T-cell (primary cell): Measurements from ENCODE around the gene ALDH16A1. TPM values are rescaled to one million over a fixed set of nuclear protein-coding genes. Genes with fewer than 3 reads are reported as not detected.
"Not testable (repeated sequence)": the region's sequence is repeated elsewhere in the genome, so short reads cannot be mapped to it uniquely, and the experiment has no call there.

Source experiments
- ATAC-seq, 4 experiments: fragments of 200-7000 bp in 3 of 4; fragments of 150-1000 bp in 1 of 4; cut with Tn5 transposase; replicated peaks in 1 of 4; 1 replicate in 3 of 4; 2 replicates in 1 of 4; pipeline ENCODE4 v1.10.0; 2021; ENCODE audit warnings: moderate library complexity in 3 of 4, mild to moderate bottlenecking in 2 of 4, moderate number of reproducible peaks in 1 of 4
- CTCF ChIA-PET, 2 donors: fragments of 300-600 bp; sonication (Branson Sonifier 250); formaldehyde crosslinking; loops; one replicate each; lab custom pipeline; 2022; ENCODE audit warnings: antibody characterized with exemption in 2 of 2; lab: Charles Lee
- POLR2A ChIA-PET, 2 donors: fragments of 300-600 bp; sonication (Branson Sonifier 250); formaldehyde crosslinking; loops; one replicate each; lab custom pipeline; 2022; ENCODE audit warnings: antibody characterized with exemption in 2 of 2; lab: Charles Lee
- DNase-seq, 35 experiments: peaks; one replicate each; pipeline versions ENCODE4 v3.0.0 to v3.0.0-alpha.2; 2013 to 2023
- H3K27ac ChIP-seq: one replicate; pipeline ENCODE4 v1.5.1; 2013; ENCODE audit warnings: low read length
- H3K27me3 ChIP-seq, 2 experiments: replicated peaks in 1 of 2; 1 replicate in 1 of 2; 2 replicates in 1 of 2; pipeline versions ENCODE4 v1.6.1 to v1.7.0; 2013; ENCODE audit warnings: low read length in 1 of 2, mixed read lengths in 1 of 2; ENCODE audit not compliant: control insufficient read depth in 2 of 2, insufficient read depth in 2 of 2; ENCODE audit errors: extremely low read depth in 1 of 2
- H3K36me3 ChIP-seq, 2 donors: 1 replicate in 1 of 2; 2 replicates in 1 of 2; pipeline versions ENCODE4 v1.6.1 to v1.7.0; 2013; ENCODE audit warnings: low read length in 1 of 2; ENCODE audit not compliant: control insufficient read depth in 2 of 2, insufficient read depth in 1 of 2; ENCODE audit errors: extremely low read depth in 1 of 2
- H3K4me1 ChIP-seq, 2 experiments: 1 replicate in 1 of 2; 2 replicates in 1 of 2; pipeline versions ENCODE4 v1.6.1 to v1.7.0; 2013; ENCODE audit warnings: low read length in 2 of 2, mixed read lengths in 1 of 2; ENCODE audit not compliant: insufficient read depth in 2 of 2, control insufficient read depth in 1 of 2; ENCODE audit errors: extremely low read depth in 1 of 2
- H3K4me3 ChIP-seq, 2 donors: 1 replicate in 1 of 2; 2 replicates in 1 of 2; pipeline versions ENCODE4 v1.5.1 to v1.7.0; 2013; ENCODE audit warnings: mild to moderate bottlenecking in 2 of 2, low read length in 1 of 2, moderate library complexity in 1 of 2; ENCODE audit not compliant: control insufficient read depth in 1 of 2; ENCODE audit errors: extremely low read depth in 1 of 2
- H3K9me3 ChIP-seq: 2 replicates; pipeline ENCODE4 v1.7.0; 2013
- H3K27ac Mint-ChIP-seq, 2 donors: one replicate each; pipeline ENCODE4 v1.8.0; 2020 to 2021; ENCODE audit warnings: mild to moderate bottlenecking in 2 of 2, mixed read lengths in 2 of 2
- H3K27me3 Mint-ChIP-seq, 2 donors: one replicate each; pipeline ENCODE4 v1.8.0; 2021 to 2022; ENCODE audit warnings: mixed read lengths in 2 of 2
- H3K36me3 Mint-ChIP-seq: one replicate; pipeline ENCODE4 v1.8.0; 2021; ENCODE audit warnings: mixed read lengths
- H3K4me1 Mint-ChIP-seq, 3 donors: one replicate each; pipeline ENCODE4 v1.8.0; 2020 to 2022; ENCODE audit warnings: mixed read lengths in 3 of 3, mild to moderate bottlenecking in 1 of 3
- H3K4me3 Mint-ChIP-seq, 3 donors: one replicate each; pipeline ENCODE4 v1.8.0; 2020 to 2022; ENCODE audit warnings: mild to moderate bottlenecking in 3 of 3, mixed read lengths in 3 of 3, moderate library complexity in 3 of 3
- H3K9me3 Mint-ChIP-seq, 3 donors: one replicate each; pipeline ENCODE4 v1.8.0; 2020 to 2022; ENCODE audit warnings: mixed read lengths in 3 of 3
- WGBS: methylation state at CpG from one replicate; pipeline ENCODE4 v1.1.5; 2013; ENCODE audit warnings: missing lambda C conversion rate; ENCODE audit not compliant: insufficient coverage; 5-methylcytosine and 5-hydroxymethylcytosine counted together
- total RNA-seq, 35 experiments: library from RNA in 6 of 35; stranded (reverse) in 6 of 35; fragments of 120-200 nt in 1 of 35; gene quantifications; one replicate each; pipeline versions ENCODE4 v1.2.1 to v1.2.4 and lab custom pipeline; 2013 to 2026

ALDH16A1 gene
- total RNA-seq, 5 donors from 2014 or later (not counting 1 experiment from before 2014, with no cell fraction given) = 32.8 to 57.2 (median 46.3) TPM

DNA sequence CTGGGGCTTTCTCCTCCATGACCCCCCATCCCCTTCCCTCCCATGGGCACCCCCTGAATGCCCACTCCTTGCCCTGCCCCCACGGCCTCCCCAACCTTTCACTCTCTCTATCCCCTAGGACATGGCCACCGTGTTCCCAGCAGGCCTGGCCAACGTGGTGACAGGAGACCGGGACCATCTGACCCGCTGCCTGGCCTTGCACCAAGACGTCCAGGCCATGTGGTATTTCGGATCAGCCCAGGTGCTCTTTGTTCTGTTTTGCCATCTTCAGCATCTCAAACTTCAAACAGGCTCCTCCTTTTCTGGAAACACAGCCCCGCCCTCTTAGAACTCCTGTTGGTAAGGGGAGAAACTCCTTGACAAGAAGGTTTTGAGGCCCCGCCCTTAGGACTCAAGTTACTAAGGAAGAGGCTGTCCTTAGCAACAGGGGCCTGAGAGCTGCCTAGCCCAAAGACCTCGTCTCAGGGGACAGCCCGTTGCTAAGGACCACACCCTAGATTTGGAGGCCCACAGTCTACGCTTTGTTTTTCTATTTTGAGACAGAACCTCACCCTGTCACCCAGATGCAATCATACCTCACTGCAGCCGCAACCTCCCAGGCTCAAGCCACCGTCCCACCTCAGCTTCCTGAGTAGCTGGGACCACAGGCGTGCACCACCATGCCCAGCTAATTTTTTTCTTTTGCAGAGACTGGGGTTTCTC, 15.9 kb downstream of the ALDH16A1 start:
- Mint-ChIP-seq H3K9me3 (no peaks in the 10 kb centered on the region), H3K4me3 (peak overlapping the region; percentile 75 to 84 (median 76)), H3K4me1 (peaks cover 41 to 59% (median 46%) of the 10 kb centered on the region in 3 donors), H3K27me3 (no peaks in the 10 kb centered on the region), H3K36me3 (peaks cover 4% of the 10 kb centered on the region), H3K27ac (peak overlapping the region; percentile 100)
- Histone ChIP-seq H3K4me3 (peak overlapping the region; percentile 13 to 25), H3K27ac (peak overlapping the region; percentile 98), H3K4me1 (peaks cover 41 to 86% of the 10 kb centered on the region in 2 experiments), H3K27me3 (no peaks in the 10 kb centered on the region), H3K36me3 (peaks cover 0 to 28% of the 10 kb centered on the region in 2 donors), H3K9me3 (no peaks in the 10 kb centered on the region)
- 30% methylated on average over 13 of the region's 15 CpGs for WGBS
- ChIA-PET POLR2A (interaction anchor here (0.6 to 2.4 kb wide), 5 partner anchors 15 to 92 kb away, joined by 3 to 11 read pairs (median 4); partner anchors contain the start of gene ALDH16A1 (in 2 of the 2)), CTCF (interaction anchor here in 1 of 2 donors (0.6 to 1.3 kb wide), 5 partner anchors 16 to 121 kb away, joined by 3 to 6 read pairs (median 4); partner anchors contain the start of genes ALDH16A1 and PIH1D1)
- DNase-seq = peak; percentile 66 to 96 (median 88)
- ATAC-seq = peak; percentile 80 to 83 (median 81)

- no peaks in the 10 kb centered on the region for H3K27me3 Mint-ChIP-seq
- Histone ChIP-seq H3K4me3 (peak overlapping the region in 1 of 2 donors; percentile 6), H3K27ac (peak overlapping the region; percentile 98), H3K36me3 (peaks cover 0 to 17% of the 10 kb centered on the region in 2 donors), H3K9me3 (no peaks in the 10 kb centered on the region), H3K4me1 (peaks cover 41 to 85% of the 10 kb centered on the region in 2 experiments), H3K27me3 (no peaks in the 10 kb centered on the region)
- H3K4me1 Mint-ChIP-seq = peaks cover 46 to 61% (median 49%) of the 10 kb centered on the region in 3 donors
- ATAC-seq = peak; percentile 19 to 44 (median 30)
- ChIA-PET POLR2A (interaction anchor here (0.6 to 2.4 kb wide), 5 partner anchors 9 to 91 kb away, joined by 3 to 11 read pairs (median 3); partner anchors contain the start of gene ALDH16A1 (in 2 of the 2)), CTCF (interaction anchor here (0.6 to 1.6 kb wide), 18 partner anchors 10 to 247 kb away, joined by 3 to 12 read pairs (median 4); partner anchors contain the start of genes ALDH16A1 (in 1 of the 2), PIH1D1 (in 1 of the 2) and RPS11 (in 1 of the 2))
- WGBS = 12% methylated on average over 13 of the region's 25 CpGs
- DNase-seq = peak; percentile 55 to 93 (median 73)
- peak overlapping the region; percentile 17 to 65 (median 24) for H3K4me3 Mint-ChIP-seq
- peak overlapping the region; percentile 89 to 94 for H3K27ac Mint-ChIP-seq
- peaks cover 4% of the 10 kb centered on the region for H3K36me3 Mint-ChIP-seq
- H3K9me3 Mint-ChIP-seq = no peaks in the 10 kb centered on the region
Observed at GRCh38 chr19:49469828-49470614, 17.0 kb downstream of the ALDH16A1 start.

- Mint-ChIP-seq H3K27ac (peak overlapping the region; percentile 89 to 94), H3K27me3 (no peaks in the 10 kb centered on the region), H3K4me1 (peaks cover 46 to 64% (median 55%) of the 10 kb centered on the region in 3 donors), H3K36me3 (peaks cover 4% of the 10 kb centered on the region), H3K9me3 (no peaks in the 10 kb centered on the region), H3K4me3 (peak overlapping the region; percentile 6 to 65 (median 24))
- Histone ChIP-seq H3K4me3 (no peak overlapping the region), H3K4me1 (peaks cover 43 to 88% of the 10 kb centered on the region in 2 experiments), H3K36me3 (peaks cover 0 to 11% of the 10 kb centered on the region in 2 donors), H3K9me3 (no peaks in the 10 kb centered on the region), H3K27ac (peak overlapping the region; percentile 98), H3K27me3 (no peaks in the 10 kb centered on the region)
- WGBS = 25% methylated on average over 2 of the region's 8 CpGs
- ATAC-seq (no peak), DNase-seq (no peak)
- ChIA-PET POLR2A (interaction anchor here (0.6 to 2.4 kb wide), 3 partner anchors 8 to 17 kb away, joined by 3 to 11 read pairs (median 3); partner anchors contain the start of gene ALDH16A1 (in 1 of the 2)), CTCF (interaction anchor here (0.6 to 1.6 kb wide), 16 partner anchors 9 to 247 kb away, joined by 3 to 12 read pairs (median 4); partner anchors contain the start of genes ALDH16A1 (in 1 of the 2), PIH1D1 (in 1 of the 2) and RPS11 (in 1 of the 2))
Observed at GRCh38 chr19:49470615-49470978, 17.6 kb downstream of the ALDH16A1 start.

GRCh38 chr19:49472936-49473335, 19.9 kb downstream of the ALDH16A1 start:
- Mint-ChIP-seq H3K36me3 (peaks cover 12% of the 10 kb centered on the region), H3K27ac (peak overlapping the region; percentile 93 to 97), H3K4me1 (peaks cover 58 to 73% (median 65%) of the 10 kb centered on the region in 3 donors), H3K27me3 (no peaks in the 10 kb centered on the region), H3K9me3 (no peaks in the 10 kb centered on the region), H3K4me3 (peak overlapping the region; percentile 89 to 96 (median 94))
- Histone ChIP-seq H3K27me3 (no peaks in the 10 kb centered on the region), H3K36me3 (peaks cover 0 to 19% of the 10 kb centered on the region in 2 donors), H3K4me3 (no peak overlapping the region), H3K9me3 (no peaks in the 10 kb centered on the region), H3K27ac (peak overlapping the region; percentile 93), H3K4me1 (peaks cover 45 to 84% of the 10 kb centered on the region in 2 experiments)
- DNase-seq (peak in 2 of 35 experiments; percentile 13 to 27), ATAC-seq (no peak)
- ChIA-PET POLR2A (interaction anchor here in 1 of 2 donors (1.0 kb wide), 1 partner anchor 15 kb away, joined by 4 read pairs; no protein-coding TSS in a partner anchor), CTCF (interaction anchor here (0.5 to 1.9 kb wide), 12 partner anchors 20 to 102 kb away, joined by 3 to 12 read pairs (median 4); partner anchors contain the start of genes ALDH16A1 (in 1 of the 2), PIH1D1 (in 1 of the 2) and RPS11 (in 1 of the 2))
- WGBS = 45% methylated on average over 3 of the region's 9 CpGs

DNA sequence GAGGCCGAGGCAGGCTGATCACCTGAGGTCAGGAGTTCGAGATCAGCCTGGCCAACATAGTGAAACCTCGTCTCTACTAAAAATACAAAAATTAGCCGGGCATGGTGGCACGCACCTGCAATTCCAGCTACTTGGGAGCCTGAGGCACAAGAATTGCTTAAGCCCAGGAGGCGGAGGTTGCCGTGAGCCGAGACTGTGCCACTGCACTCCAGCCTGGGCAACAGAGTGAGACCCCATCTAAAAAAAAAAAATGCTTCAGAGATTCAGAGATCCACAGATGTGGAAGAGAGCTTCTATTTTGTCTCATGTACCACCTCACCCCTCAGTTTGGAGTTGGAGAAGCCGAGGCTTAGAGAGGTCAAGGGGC, 20.5 kb downstream of the ALDH16A1 start:
- Mint-ChIP-seq H3K27ac (peak overlapping the region; percentile 93 to 97), H3K4me1 (peaks cover 56 to 70% (median 60%) of the 10 kb centered on the region in 3 donors), H3K4me3 (peak overlapping the region; percentile 89 to 96 (median 94)), H3K36me3 (peaks cover 12% of the 10 kb centered on the region)
- POLR2A ChIA-PET = interaction anchor here (0.5 to 0.7 kb wide), 3 partner anchors 8 to 248 kb away, joined by 3 to 7 read pairs (median 5); no protein-coding TSS in a partner anchor
- not testable (repeated sequence) for H3K9me3 Mint-ChIP-seq, ATAC-seq, DNase-seq, H3K27me3 Mint-ChIP-seq, H3K27me3 ChIP-seq, H3K9me3 ChIP-seq
- CTCF ChIA-PET = interaction anchor here (0.6 to 1.9 kb wide), 12 partner anchors 8 to 98 kb away, joined by 3 to 12 read pairs (median 4); partner anchors contain the start of genes ALDH16A1 (in 1 of the 2), PIH1D1 (in 1 of the 2) and RPS11 (in 1 of the 2)
- peak overlapping the region; percentile 93 for H3K27ac ChIP-seq
- WGBS = 53% methylated on average over 4 of the region's 9 CpGs
- H3K4me3 ChIP-seq = peak overlapping the region; percentile 61 to 94
- H3K36me3 ChIP-seq = peaks cover 0 to 22% of the 10 kb centered on the region in 2 donors
- peaks cover 39 to 83% of the 10 kb centered on the region in 2 experiments for H3K4me1 ChIP-seq
